Fibroblast of lung (primary cell): ENCODE measurements around the gene ITPK1. TPM values are rescaled to one million over a fixed set of nuclear protein-coding genes. Genes with fewer than 3 reads are reported as not detected.
"Not testable (repeated sequence)": the region's sequence is repeated elsewhere in the genome, so short reads cannot be mapped to it uniquely, and the experiment has no call there.

Experiments used
- DNase-seq, 2 donors: peaks; one replicate each; pipeline versions ENCODE4 v3.0.0 to v3.0.0-alpha.2; 2010; ENCODE audit warnings: low read depth in 2 of 2
- H2AFZ ChIP-seq: 2 replicates; pipeline ENCODE4 v1.5.1; 2012; ENCODE audit warnings: low read length, control low read depth, inconsistent platforms
- H3K27ac ChIP-seq: 2 replicates; pipeline ENCODE4 v1.5.1; 2011; ENCODE audit warnings: low read length, control low read depth; ENCODE audit not compliant: insufficient read depth
- H3K27me3 ChIP-seq: 2 replicates; pipeline ENCODE4 v1.5.1; 2011; ENCODE audit warnings: mild to moderate bottlenecking, low read length; ENCODE audit not compliant: control insufficient read depth, insufficient read depth
- H3K36me3 ChIP-seq: 2 replicates; pipeline ENCODE4 v1.5.1; 2011; ENCODE audit warnings: low read length; ENCODE audit not compliant: control insufficient read depth, insufficient read depth
- H3K4me1 ChIP-seq: 2 replicates; pipeline ENCODE4 v1.5.1; 2011; ENCODE audit warnings: low read length; ENCODE audit not compliant: control insufficient read depth, insufficient read depth; ENCODE audit errors: extremely low read depth
- H3K4me2 ChIP-seq: 2 replicates; pipeline ENCODE4 v1.5.1; 2011; ENCODE audit warnings: low read length, control low read depth; ENCODE audit not compliant: insufficient read depth; ENCODE audit errors: extremely low read depth
- H3K4me3 ChIP-seq, 4 experiments: fragments of 200-600 bp in 1 of 4; sonication (generic) in 1 of 4; replicated peaks in 1 of 4; 2 replicates each; pipeline ENCODE4 v1.5.1; 2011 to 2016; ENCODE audit warnings: low read length in 4 of 4, low read depth in 3 of 4, mild to moderate bottlenecking in 3 of 4, control low read depth in 2 of 4, inconsistent platforms in 1 of 4, mixed read lengths in 1 of 4; ENCODE audit not compliant: insufficient read depth in 1 of 4; ENCODE audit errors: control extremely low read depth in 1 of 4
- H3K79me2 ChIP-seq: 2 replicates; pipeline ENCODE4 v1.5.1; 2012; ENCODE audit warnings: mild to moderate bottlenecking, low read length, inconsistent platforms; ENCODE audit not compliant: control insufficient read depth, insufficient read depth
- H3K9ac ChIP-seq: 2 replicates; pipeline ENCODE4 v1.5.1; 2011; ENCODE audit warnings: mild to moderate bottlenecking, low read length, control low read depth; ENCODE audit not compliant: insufficient read depth
- H3K9me3 ChIP-seq: 2 replicates; pipeline ENCODE4 v1.5.1; 2012; ENCODE audit warnings: low read depth, low read length; ENCODE audit not compliant: control insufficient read depth, insufficient read depth
- H4K20me1 ChIP-seq: 2 replicates; pipeline ENCODE4 v1.5.1; 2011; ENCODE audit warnings: low read length; ENCODE audit not compliant: control insufficient read depth, insufficient read depth; ENCODE audit errors: extremely low read depth
- CTCF ChIP-seq, 2 donors: IDR thresholded peaks in 1 of 2; conservative IDR thresholded peaks in 1 of 2; 1 replicate in 1 of 2; 2 replicates in 1 of 2; pipeline ENCODE4 v1.5.1; 2011 to 2012; ENCODE audit warnings: low read length in 2 of 2, control low read depth in 1 of 2, inconsistent platforms in 1 of 2, low read depth in 1 of 2, mild to moderate bottlenecking in 1 of 2
- EZH2 ChIP-seq: IDR thresholded peaks from 2 replicates; pipeline ENCODE4 v1.5.1; 2012; ENCODE audit warnings: low read length, control low read depth, mild to moderate bottlenecking; ENCODE audit errors: missing control alignments
- polyA plus RNA-seq, 2 donors: library from polyadenylated mRNA; depleted of rRNA in 1 of 2; stranded (reverse) in 1 of 2; unstranded in 1 of 2; fragments of >200 nt; gene quantifications; 2 replicates each; pipeline ENCODE4 v1.2.1, GENCODE V29; 2011 to 2012; ENCODE audit warnings: missing spikeins in 1 of 2
- total RNA-seq: library from RNA; depleted of rRNA; stranded (reverse); fragments of >200 nt; gene quantifications from 2 replicates; pipeline ENCODE4 v1.2.1, GENCODE V29; 2014

Gene ITPK1
- total and polyA plus RNA-seq, 2 donors (not counting 1 experiment from before 2014, with no cell fraction given): 9.2 to 23.1 TPM

GRCh38 chr14:93107453-93107852 lies 8.3 kb downstream of the ITPK1 start:
- no peak for TF ChIP-seq EZH2
- TF ChIP-seq CTCF (conservative IDR thresholded peaks at IDR 0.05 in 1 of 2, IDR thresholded peaks at IDR 0.05 in 1 of 2; ENCODE audit: low read depth in 1 of 2, low read length in 2 of 2): no peak
- H3K79me2 ChIP-seq: no peaks in the 10 kb centered on the region
- H3K4me1 ChIP-seq: no peaks in the 10 kb centered on the region
- no peak for DNase-seq
- no peak overlapping the region for H3K27ac ChIP-seq
- no peaks in the 10 kb centered on the region for H3K36me3 ChIP-seq
- no peak overlapping the region for H2AFZ ChIP-seq
- H3K27me3 ChIP-seq: no peaks in the 10 kb centered on the region
- no peaks in the 10 kb centered on the region for H3K9me3 ChIP-seq
- no peak overlapping the region for H3K4me3 ChIP-seq
- H3K9ac ChIP-seq: no peak overlapping the region
- H3K4me2 ChIP-seq: no peak overlapping the region
- H4K20me1 ChIP-seq: no peaks in the 10 kb centered on the region

GRCh38 chr14:93106541-93107156 lies 9.1 kb downstream of the ITPK1 start:
- Histone ChIP-seq H3K36me3 (no peaks in the 10 kb centered on the region), H3K4me3 (no peak overlapping the region), H3K79me2 (no peaks in the 10 kb centered on the region), H3K9ac (no peak overlapping the region), H3K4me2 (no peak overlapping the region), H3K27me3 (no peaks in the 10 kb centered on the region), H2AFZ (no peak overlapping the region), H3K4me1 (no peaks in the 10 kb centered on the region), H3K9me3 (no peaks in the 10 kb centered on the region), H3K27ac (no peak overlapping the region), H4K20me1 (no peaks in the 10 kb centered on the region)
- no peak for TF ChIP-seq EZH2
- TF ChIP-seq CTCF (conservative IDR thresholded peaks at IDR 0.05 in 1 of 2, IDR thresholded peaks at IDR 0.05 in 1 of 2; ENCODE audit: low read depth in 1 of 2, low read length in 2 of 2): no peak
- no peak for DNase-seq

GRCh38 chr14:93105856-93106255 lies 9.9 kb downstream of the ITPK1 start:
- H3K36me3 ChIP-seq, H4K20me1 ChIP-seq, H3K4me3 ChIP-seq, H3K9ac ChIP-seq, H3K9me3 ChIP-seq, H3K27ac ChIP-seq, H3K27me3 ChIP-seq, H3K4me1 ChIP-seq, DNase-seq, H3K79me2 ChIP-seq, H2AFZ ChIP-seq, H3K4me2 ChIP-seq: not testable (repeated sequence)
